AG09319 (cell line): ENCODE measurements around the gene SYS1.
A peak's percentile ranks its signal among the peaks of the same experiment; 100 is the strongest.

Source experiments
- DNase-seq: peaks from one replicate; pipeline ENCODE4 v3.0.0-alpha.2; 2010; ENCODE audit warnings: low read depth; ENCODE audit errors: extremely low read depth
- TF ChIP-seq, protein P1 (sequence below): IDR thresholded peaks from 2 replicates; pipeline ENCODE4 v1.5.1; 2011; ENCODE audit warnings: low read depth, mild to moderate bottlenecking, inconsistent platforms, low read length, moderate library complexity

Gene SYS1

DNA sequence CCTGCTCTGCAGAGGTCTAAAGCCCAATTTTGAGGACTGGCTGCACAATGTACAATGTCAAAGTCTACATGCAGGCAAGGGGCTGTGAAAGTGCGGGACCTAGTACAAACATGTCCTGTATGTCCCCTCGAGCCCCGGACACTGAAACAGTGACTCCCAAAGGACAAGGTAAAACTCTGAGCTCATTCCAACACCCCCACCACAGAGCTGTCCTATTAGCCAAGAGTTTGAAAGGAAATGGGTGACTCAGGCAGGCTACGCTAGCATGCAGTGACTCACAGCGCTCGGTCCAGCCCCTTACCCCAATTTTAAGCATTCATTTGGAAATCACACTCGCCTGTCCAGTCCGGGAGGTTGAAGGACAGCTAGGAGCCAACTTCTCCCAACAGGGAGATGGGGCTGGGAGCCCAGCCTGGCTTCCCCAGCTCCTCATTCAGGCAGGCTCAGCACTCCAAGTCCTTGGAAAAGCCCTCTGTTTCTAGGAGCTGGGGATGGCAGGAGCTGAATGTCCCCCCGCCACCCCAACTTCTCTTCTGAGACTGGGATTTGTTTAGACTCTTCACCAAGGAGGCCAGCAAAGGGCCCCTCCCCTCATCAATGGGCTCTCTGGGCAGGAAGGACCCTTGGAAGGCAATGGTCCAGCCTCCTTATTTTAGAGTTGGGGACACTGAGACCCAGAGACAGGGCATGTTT is 18.6 kb upstream of the SYS1 start:
- TF ChIP-seq, protein P1, sequence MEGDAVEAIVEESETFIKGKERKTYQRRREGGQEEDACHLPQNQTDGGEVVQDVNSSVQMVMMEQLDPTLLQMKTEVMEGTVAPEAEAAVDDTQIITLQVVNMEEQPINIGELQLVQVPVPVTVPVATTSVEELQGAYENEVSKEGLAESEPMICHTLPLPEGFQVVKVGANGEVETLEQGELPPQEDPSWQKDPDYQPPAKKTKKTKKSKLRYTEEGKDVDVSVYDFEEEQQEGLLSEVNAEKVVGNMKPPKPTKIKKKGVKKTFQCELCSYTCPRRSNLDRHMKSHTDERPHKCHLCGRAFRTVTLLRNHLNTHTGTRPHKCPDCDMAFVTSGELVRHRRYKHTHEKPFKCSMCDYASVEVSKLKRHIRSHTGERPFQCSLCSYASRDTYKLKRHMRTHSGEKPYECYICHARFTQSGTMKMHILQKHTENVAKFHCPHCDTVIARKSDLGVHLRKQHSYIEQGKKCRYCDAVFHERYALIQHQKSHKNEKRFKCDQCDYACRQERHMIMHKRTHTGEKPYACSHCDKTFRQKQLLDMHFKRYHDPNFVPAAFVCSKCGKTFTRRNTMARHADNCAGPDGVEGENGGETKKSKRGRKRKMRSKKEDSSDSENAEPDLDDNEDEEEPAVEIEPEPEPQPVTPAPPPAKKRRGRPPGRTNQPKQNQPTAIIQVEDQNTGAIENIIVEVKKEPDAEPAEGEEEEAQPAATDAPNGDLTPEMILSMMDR = no peak
- DNase-seq = peak; percentile 63

DNA sequence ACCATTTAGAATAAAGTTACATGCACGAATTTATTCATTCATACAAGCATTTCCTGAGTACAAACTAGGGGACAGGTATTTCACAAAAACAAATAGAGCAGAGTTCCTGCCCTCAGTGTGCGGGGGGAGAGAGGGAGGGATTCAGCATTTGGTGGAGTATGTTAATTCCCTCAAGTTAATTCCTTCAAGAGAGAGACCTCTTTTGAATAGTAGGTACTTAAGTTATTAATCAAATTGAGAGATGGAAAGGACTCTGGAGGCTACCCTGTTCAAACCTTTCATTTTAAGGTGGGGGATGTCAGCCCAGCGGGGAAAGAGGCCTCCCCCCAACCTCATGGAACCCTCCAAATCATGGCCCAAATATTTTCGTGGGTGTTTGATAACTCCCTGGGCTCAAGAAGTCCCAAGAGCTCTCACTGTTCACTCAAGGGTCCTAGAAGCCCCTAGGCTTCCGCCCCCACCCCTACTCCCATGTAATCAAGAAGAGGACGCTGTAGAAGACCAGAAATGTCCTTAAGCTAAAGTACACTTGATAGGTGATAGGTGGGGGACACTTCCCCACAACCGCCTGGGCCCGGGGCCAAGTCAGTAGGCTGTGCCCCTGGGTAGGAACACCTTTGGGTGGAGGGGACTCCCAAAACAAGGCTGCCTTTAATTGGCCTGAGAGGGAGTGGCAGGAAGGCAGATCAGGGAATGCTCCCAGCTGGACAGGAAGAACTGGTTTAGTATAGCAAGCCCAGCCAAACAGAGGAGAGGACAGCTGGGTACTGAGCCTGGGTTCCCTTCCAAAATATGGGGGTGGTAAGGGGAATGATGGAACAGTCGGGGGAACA is 17.6 kb upstream of the SYS1 start:
- TF ChIP-seq, protein P1 = no peak
- no peak for DNase-seq

DNA sequence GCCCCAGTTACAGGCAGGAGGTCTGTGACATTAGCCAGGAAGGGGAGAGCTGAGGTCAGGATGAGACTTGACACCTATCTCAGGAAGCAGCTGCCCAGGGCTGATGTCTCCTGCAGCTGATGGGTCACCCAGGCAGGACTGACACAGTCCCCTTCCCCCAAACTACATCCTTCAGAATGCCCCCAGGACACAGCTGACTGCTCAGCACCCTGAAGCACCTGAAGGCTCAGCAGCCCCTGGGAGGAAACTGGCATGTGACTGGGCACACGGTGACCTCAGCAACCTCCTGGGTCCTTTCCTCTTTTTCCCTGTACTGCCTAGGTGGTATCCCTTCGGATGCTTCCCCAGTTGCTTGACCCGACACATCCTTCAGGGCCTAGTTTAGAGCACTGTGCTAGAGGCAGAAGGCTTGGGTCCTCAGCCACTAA is 16.7 kb upstream of the SYS1 start:
- no peak for DNase-seq
- TF ChIP-seq, protein P1 = no peak

DNA sequence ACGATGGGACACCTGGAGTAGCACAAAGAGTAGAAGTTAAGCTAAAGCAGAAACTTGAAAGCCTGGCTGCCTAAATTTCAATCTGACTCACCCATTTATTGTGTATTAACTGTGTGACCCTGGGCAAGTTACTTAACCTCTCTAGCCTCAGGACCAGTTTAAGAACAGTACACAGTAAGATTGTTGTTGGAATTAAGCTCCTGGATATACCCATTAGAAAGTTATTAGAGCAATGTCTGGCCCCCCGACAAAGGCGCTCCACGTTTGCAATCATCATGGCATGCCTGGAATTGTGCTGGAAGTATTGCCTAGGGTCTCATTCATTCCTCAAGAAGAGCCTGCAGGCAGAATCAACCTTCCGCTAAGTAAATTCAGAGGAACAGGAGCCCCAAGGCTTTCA is 16.1 kb upstream of the SYS1 start:
- DNase-seq = no peak
- TF ChIP-seq, protein P1 = no peak

DNA sequence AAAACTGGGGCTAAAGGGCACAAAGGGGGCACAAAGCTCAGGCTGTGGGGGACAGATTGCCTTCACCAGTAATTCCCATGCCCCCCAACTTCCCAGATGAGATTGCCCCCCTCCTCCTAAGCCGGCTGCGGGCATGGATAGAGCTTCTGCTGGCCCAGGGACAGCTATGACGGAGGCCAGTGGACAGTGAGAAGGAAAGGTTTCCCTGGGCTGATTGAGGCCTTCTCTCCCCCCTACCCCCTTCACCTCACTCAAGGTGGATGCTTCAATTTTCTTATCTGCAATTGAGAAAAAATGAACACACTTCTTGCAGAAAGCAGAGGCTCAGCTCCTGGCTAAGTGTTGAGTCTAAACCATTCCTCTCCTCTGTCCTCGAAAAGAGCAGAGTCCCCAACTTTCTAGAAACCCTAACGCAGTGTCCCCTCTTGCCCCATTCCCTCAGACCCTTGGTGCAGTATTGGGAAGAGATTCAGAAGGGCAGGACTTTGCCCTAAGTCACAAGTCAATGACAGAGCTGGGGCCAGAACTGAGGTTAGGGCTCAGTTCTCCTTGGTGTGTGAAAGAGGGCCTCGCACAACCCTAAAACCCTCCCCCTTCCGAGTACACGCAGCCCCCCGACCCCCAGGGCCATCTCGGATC is 15.5 kb upstream of the SYS1 start:
- TF ChIP-seq, protein P1 = no peak

DNA sequence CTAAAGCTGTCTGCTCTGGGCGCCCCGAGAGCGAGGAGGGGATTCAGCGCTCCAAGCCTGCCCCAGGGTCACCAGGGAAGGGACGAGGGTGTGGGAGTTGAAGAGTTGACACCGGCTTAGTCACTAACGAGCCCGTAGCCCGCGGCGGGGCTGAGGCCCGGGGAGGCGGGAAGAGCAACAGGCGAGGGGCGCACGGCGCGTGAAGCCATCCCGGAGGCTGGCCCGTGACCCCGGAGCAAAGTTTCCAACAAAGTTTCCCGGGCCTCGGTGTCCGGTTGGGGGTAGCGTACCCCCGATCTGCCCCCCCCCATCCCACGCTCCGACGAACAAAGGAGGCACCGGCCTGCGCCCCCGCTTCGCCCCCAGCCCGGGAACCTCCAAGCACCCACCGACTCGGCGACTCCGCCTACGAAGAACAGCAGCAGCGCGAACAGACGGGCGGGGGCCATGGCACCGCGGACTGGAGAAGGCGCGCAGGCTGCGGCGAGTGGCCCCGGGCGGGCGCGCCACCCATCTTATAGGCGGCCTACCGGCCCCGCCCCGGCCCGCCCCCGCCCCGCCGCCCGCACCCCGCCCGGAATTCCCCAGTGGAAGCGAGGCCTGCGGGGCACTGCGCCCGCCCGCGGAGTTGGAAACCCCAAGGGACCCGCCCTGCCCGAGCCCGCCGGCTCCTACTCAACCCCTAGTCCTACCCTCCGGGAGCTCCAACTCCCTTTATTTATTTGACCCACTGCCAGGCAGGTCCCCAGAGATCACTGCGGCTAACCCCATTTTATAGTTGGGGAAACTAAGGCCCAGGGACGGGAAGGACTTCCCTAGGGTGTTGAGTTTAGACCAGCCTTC is 14.8 kb upstream of the SYS1 start, which contains the start of gene SDC4:
TSS of gene SDC4 (minus strand) at position 489 of the 843 bp plus-strand sequence. CDS start at position 449, 40 bp downstream.
- TF ChIP-seq, protein P1 = no peak
- no peak for DNase-seq

More for the DNA sequence above, 15.5 kb upstream of the SYS1 start:
- DNase-seq = no peak
